ENCODE data around the gene UBASH3B. TPM values are rescaled to one million over a fixed set of nuclear protein-coding genes. Genes with fewer than 3 reads are reported as not detected.

The UBASH3B gene
- total RNA-seq, 1 experiment from 2014 or later, result 8.0 TPM

GRCh38 chr11:122803306-122803705, 147.8 kb downstream of the UBASH3B start:
- H3T11ph ChIP-seq (ENCODE audit: low read length), result no peak overlapping the region
- no peak overlapping the region for H2AK5ac ChIP-seq (ENCODE audit: insufficient read length, low read length)
- DNase-seq, result no peak
- H2BK120ac ChIP-seq (ENCODE audit: low read depth, low read length, poor library complexity, severe bottlenecking), result no peak overlapping the region
- H3K4me1 ChIP-seq (ENCODE audit: insufficient read depth, low read length), result peaks cover 2% of the 10 kb centered on the region; the same call in 1 of the 2 replicates
- no peak overlapping the region for H2AFZ ChIP-seq (ENCODE audit: low read length)
- H4K20me1 ChIP-seq (ENCODE audit: control insufficient read depth, insufficient read depth, insufficient read length), result no peaks in the 10 kb centered on the region
- H4K5ac ChIP-seq (ENCODE audit: insufficient read length, low read depth, low read length), result no peak overlapping the region
- no peak overlapping the region for H3K27ac ChIP-seq (ENCODE audit: insufficient read length, low read depth, low read length)
- no peak overlapping the region for H2BK12ac ChIP-seq (ENCODE audit: insufficient read length, low read depth, low read length)
- no peak overlapping the region for H3K4me2 ChIP-seq (ENCODE audit: insufficient read depth, insufficient read length, low read length)
- no peak overlapping the region for H4K8ac ChIP-seq (replicated peaks; ENCODE audit: insufficient read length, low read depth, low read length)
- H3K18ac ChIP-seq (ENCODE audit: insufficient read length, low read depth, low read length), result no peak overlapping the region
- H3K36me3 Mint-ChIP-seq (ENCODE audit: insufficient read depth in 1 of 3, low read depth in 3 of 3), result no peaks in the 10 kb centered on the region; a peak in 1 of 7 replicates
- H3K9ac ChIP-seq (ENCODE audit: extremely low read depth, insufficient read length, low read length), result no peak overlapping the region
- H4K91ac ChIP-seq (ENCODE audit: insufficient read length, low read depth, low read length), result no peak overlapping the region
- H2BK5ac ChIP-seq (ENCODE audit: insufficient read length, low read length), result no peak overlapping the region
- H3K4ac ChIP-seq (ENCODE audit: low read depth, low read length), result no peak overlapping the region
- no peaks in the 10 kb centered on the region for H3K23me2 ChIP-seq (ENCODE audit: insufficient read length, low read depth, low read length, poor library complexity, severe bottlenecking)
- H3K27me3 Mint-ChIP-seq (ENCODE audit: low read depth), result no peaks in the 10 kb centered on the region
- peak overlapping the region; percentile 24 to 79 (median 42); a peak in 4 of 7 replicates for H3K27ac Mint-ChIP-seq
- H3K23ac ChIP-seq (ENCODE audit: insufficient read length, low read depth, low read length), result no peak overlapping the region
- H2BK20ac ChIP-seq (ENCODE audit: low read depth, low read length, poor library complexity, severe bottlenecking), result no peak overlapping the region
- H3K56ac ChIP-seq (ENCODE audit: insufficient read length, low read depth, low read length), result no peak overlapping the region
- H3K9me3 ChIP-seq (ENCODE audit: control insufficient read depth, low read depth, low read length), result no peaks in the 10 kb centered on the region
- peaks cover 23 to 27% of the 10 kb centered on the region in 2 experiments for H3K4me1 Mint-ChIP-seq
- TF ChIP-seq CTCF (conservative IDR thresholded peaks at IDR 0.05), result no peak
- H3K14ac ChIP-seq (ENCODE audit: insufficient read depth, low read length), result no peak overlapping the region
- no peaks in the 10 kb centered on the region for H3K79me1 ChIP-seq (ENCODE audit: insufficient read depth, low read depth, low read length, poor library complexity, severe bottlenecking)
- H3K27me3 ChIP-seq (ENCODE audit: insufficient read depth, low read length), result no peaks in the 10 kb centered on the region
- WGBS (ENCODE audit: extremely low coverage, insufficient read length, low lambda C conversion rate), result no CpG with 5 or more reads among the region's 2 CpGs
- H3K4me3 Mint-ChIP-seq, result no peak overlapping the region
- H2BK15ac ChIP-seq (ENCODE audit: low read depth, low read length), result no peak overlapping the region
- no peaks in the 10 kb centered on the region for H3K79me2 ChIP-seq (ENCODE audit: insufficient read depth, low read length)
- no peaks in the 10 kb centered on the region for H3K9me3 Mint-ChIP-seq
